ENCODE results near the gene RSPRY1.
A peak's percentile ranks its signal among the peaks of the same experiment; 100 is the strongest.
"Not testable (repeated sequence)": the region's sequence is repeated elsewhere in the genome, so short reads cannot be mapped to it uniquely, and the experiment has no call there.

The RSPRY1 gene

GRCh38 chr16:57265850-57266530 lies 79.9 kb downstream of the RSPRY1 start:
- H3K27ac ChIP-seq, result peak overlapping the region; percentile 98
- ChIA-PET POLR2A (ENCODE audit: low non-redundant PET) (interaction anchor here (0.5 kb wide), 1 partner anchor 23 kb away, joined by 3 read pairs; no protein-coding TSS in a partner anchor), CTCF (no interaction called here)
- peak; percentile 81 for DNase-seq (ENCODE audit: low spot score)
- TF ChIP-seq CTCF (conservative IDR thresholded peaks at IDR 0.05; ENCODE audit: low read depth), result no peak

GRCh38 chr16:57266531-57267260 lies 80.6 kb downstream of the RSPRY1 start:
- TF ChIP-seq CTCF (conservative IDR thresholded peaks at IDR 0.05; ENCODE audit: low read depth), result no peak
- ChIA-PET CTCF (interaction anchor here (0.6 kb wide), 1 partner anchor 36 kb away, joined by 3 read pairs; no protein-coding TSS in a partner anchor), POLR2A (ENCODE audit: low non-redundant PET) (interaction anchor here (0.5 kb wide), 1 partner anchor 23 kb away, joined by 3 read pairs; no protein-coding TSS in a partner anchor)
- peak overlapping the region; percentile 98 for H3K27ac ChIP-seq
- peak; percentile 26 for DNase-seq (ENCODE audit: low spot score)

- CTCF ChIA-PET, result interaction anchor here (0.6 kb wide), 1 partner anchor 35 kb away, joined by 3 read pairs; no protein-coding TSS in a partner anchor
- peak overlapping the region; percentile 98 for H3K27ac ChIP-seq
- DNase-seq (ENCODE audit: low spot score); POLR2A ChIA-PET (ENCODE audit: low non-redundant PET): not testable (repeated sequence)
Observed at GRCh38 chr16:57267343-57267742, 81.2 kb downstream of the RSPRY1 start.

DNA sequence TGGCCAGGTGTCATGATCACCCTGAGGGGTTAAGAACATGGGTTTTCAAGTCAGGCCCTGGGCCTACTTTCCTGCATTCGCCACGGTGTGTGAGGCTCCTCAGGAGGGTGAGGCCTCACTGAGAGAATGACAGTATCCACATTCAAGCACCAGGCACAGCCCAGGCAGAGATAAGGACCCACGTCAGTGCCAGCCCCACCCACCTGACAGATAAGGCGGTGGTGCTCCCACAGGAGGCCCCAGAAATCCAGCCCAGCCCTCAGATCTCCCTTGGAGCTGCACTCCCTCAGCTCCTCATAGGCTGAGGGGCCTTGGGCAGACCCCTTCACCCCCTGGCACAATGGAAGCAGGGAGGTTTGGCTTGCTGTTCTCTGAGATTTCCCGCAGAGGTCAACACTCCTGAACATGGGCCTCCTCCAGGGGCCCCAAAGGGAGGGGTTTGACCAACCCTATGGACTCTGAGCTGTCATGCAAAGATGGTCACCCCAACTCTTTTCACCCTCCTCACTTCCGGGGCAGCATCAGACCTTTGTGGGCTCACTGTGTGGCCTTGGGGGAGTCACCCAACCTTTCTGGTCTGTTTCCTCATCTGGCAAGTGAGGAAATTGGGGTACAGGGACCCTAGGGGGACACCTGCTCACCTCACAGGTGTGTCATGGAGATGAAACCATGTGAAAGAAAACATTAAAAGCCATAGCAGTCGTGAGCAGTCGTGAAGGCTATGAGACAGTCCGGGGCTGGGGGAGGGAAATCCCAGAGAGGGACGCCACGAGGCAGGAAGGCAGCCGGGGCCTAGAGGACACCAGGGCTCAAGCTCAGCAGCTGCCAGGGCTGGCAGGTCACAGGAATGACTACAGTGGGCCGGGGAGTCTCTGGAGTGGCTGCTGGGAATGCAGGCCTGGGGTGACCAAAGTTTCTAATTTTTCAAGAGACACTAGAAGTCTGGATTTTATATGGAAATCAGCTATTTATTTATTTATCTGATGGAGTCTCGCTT lies 83.0 kb downstream of the RSPRY1 start:
- TF ChIP-seq CTCF (conservative IDR thresholded peaks at IDR 0.05; ENCODE audit: low read depth), result no peak
- peak overlapping the region; percentile 98 for H3K27ac ChIP-seq
- ChIA-PET POLR2A (ENCODE audit: low non-redundant PET) (no interaction called here), CTCF (interaction anchor here (0.7 to 0.8 kb wide), 2 partner anchors 13 to 18 kb away, joined by 3 read pairs; no protein-coding TSS in a partner anchor)
- no peak for DNase-seq (ENCODE audit: low spot score)

GRCh38 chr16:57270221-57271062 lies 84.3 kb downstream of the RSPRY1 start:
- ChIA-PET CTCF (no interaction called here), POLR2A (ENCODE audit: low non-redundant PET) (no interaction called here)
- peak overlapping the region; percentile 98 for H3K27ac ChIP-seq
- no peak for DNase-seq (ENCODE audit: low spot score)
- no peak for TF ChIP-seq CTCF (conservative IDR thresholded peaks at IDR 0.05; ENCODE audit: low read depth)

GRCh38 chr16:57271063-57271345 lies 84.9 kb downstream of the RSPRY1 start:
- no peak for DNase-seq (ENCODE audit: low spot score)
- ChIA-PET POLR2A (ENCODE audit: low non-redundant PET) (no interaction called here), CTCF (no interaction called here)
- H3K27ac ChIP-seq, result peak overlapping the region; percentile 98
- no peak for TF ChIP-seq CTCF (conservative IDR thresholded peaks at IDR 0.05; ENCODE audit: low read depth)

Data from RWPE1 (cell line).